H9 (cell line): ENCODE data around the gene ARHGAP30. TPM values are rescaled to one million over a fixed set of nuclear protein-coding genes. Genes with fewer than 3 reads are reported as not detected.

Experiments
- DNase-seq: peaks from one replicate; pipeline ENCODE4 v3.0.0-alpha.2; 2017
- H2AFZ ChIP-seq: one replicate; pipeline ENCODE4 v1.6.1; 2013; ENCODE audit warnings: mild to moderate bottlenecking, low read length, control low read depth, moderate library complexity
- H2AK5ac ChIP-seq: 2 replicates; pipeline ENCODE4 v1.6.1; 2013; ENCODE audit warnings: low read length, control low read depth, mixed read lengths; ENCODE audit not compliant: insufficient read length
- H2BK120ac ChIP-seq: one replicate; pipeline ENCODE4 v1.6.1; 2013; ENCODE audit warnings: low read depth, mild to moderate bottlenecking, low read length, control low read depth, inconsistent platforms; ENCODE audit not compliant: poor library complexity, severe bottlenecking
- H2BK12ac ChIP-seq: 2 replicates; pipeline ENCODE4 v1.6.1; 2013; ENCODE audit warnings: low read length, control low read depth, mixed read lengths, low read depth; ENCODE audit not compliant: insufficient read length
- H2BK15ac ChIP-seq: 2 replicates; pipeline ENCODE4 v1.6.1; 2013; ENCODE audit warnings: low read depth, low read length, control low read depth
- H2BK20ac ChIP-seq: one replicate; pipeline ENCODE4 v1.6.1; 2013; ENCODE audit warnings: low read depth, mild to moderate bottlenecking, low read length, control low read depth, inconsistent platforms; ENCODE audit not compliant: poor library complexity, severe bottlenecking
- H2BK5ac ChIP-seq: 2 replicates; pipeline ENCODE4 v1.6.1; 2013; ENCODE audit warnings: low read length, control low read depth, mixed read lengths; ENCODE audit not compliant: insufficient read length
- H3K14ac ChIP-seq: 2 replicates; pipeline ENCODE4 v1.6.1; 2013; ENCODE audit warnings: low read length, control low read depth; ENCODE audit not compliant: insufficient read depth
- H3K18ac ChIP-seq: 2 replicates; pipeline ENCODE4 v1.6.1; 2013; ENCODE audit warnings: low read depth, mild to moderate bottlenecking, mixed read lengths, low read length, control low read depth; ENCODE audit not compliant: insufficient read length
- H3K23ac ChIP-seq: 2 replicates; pipeline ENCODE4 v1.6.1; 2013; ENCODE audit warnings: low read length, control low read depth, mixed read lengths, low read depth; ENCODE audit not compliant: insufficient read length
- H3K23me2 ChIP-seq: 2 replicates; pipeline ENCODE4 v1.6.1; 2013; ENCODE audit warnings: low read depth, mild to moderate bottlenecking, mixed read lengths, low read length, control low read depth; ENCODE audit not compliant: insufficient read length, poor library complexity, severe bottlenecking
- H3K27ac ChIP-seq: 2 replicates; pipeline ENCODE4 v1.5.1; 2013; ENCODE audit warnings: low read length, control low read depth, mixed read lengths, low read depth; ENCODE audit not compliant: insufficient read length
- H3K27me3 ChIP-seq: 2 replicates; pipeline ENCODE4 v1.6.1; 2013; ENCODE audit warnings: low read length, control low read depth, inconsistent platforms; ENCODE audit not compliant: insufficient read depth
- H3K4ac ChIP-seq: 2 replicates; pipeline ENCODE4 v1.6.1; 2013; ENCODE audit warnings: low read depth, mild to moderate bottlenecking, control low read depth, inconsistent platforms, low read length, moderate library complexity
- H3K4me1 ChIP-seq: 2 replicates; pipeline ENCODE4 v1.6.1; 2013; ENCODE audit warnings: low read length, control low read depth, inconsistent platforms; ENCODE audit not compliant: insufficient read depth
- H3K4me2 ChIP-seq: 2 replicates; pipeline ENCODE4 v1.6.1; 2013; ENCODE audit warnings: low read length, control low read depth, mixed read lengths; ENCODE audit not compliant: insufficient read length, insufficient read depth
- H3K56ac ChIP-seq: 2 replicates; pipeline ENCODE4 v1.6.1; 2013; ENCODE audit warnings: low read depth, mild to moderate bottlenecking, mixed read lengths, low read length, control low read depth; ENCODE audit not compliant: insufficient read length
- H3K79me1 ChIP-seq: 2 replicates; pipeline ENCODE4 v1.6.1; 2013; ENCODE audit warnings: low read depth, mild to moderate bottlenecking, moderate library complexity, low read length, control low read depth, inconsistent platforms; ENCODE audit not compliant: insufficient read depth, poor library complexity, severe bottlenecking
- H3K79me2 ChIP-seq: 2 replicates; pipeline ENCODE4 v1.6.1; 2013; ENCODE audit warnings: low read length, control low read depth, inconsistent platforms; ENCODE audit not compliant: insufficient read depth
- H3K9ac ChIP-seq: 2 replicates; pipeline ENCODE4 v1.6.1; 2013; ENCODE audit warnings: low read length, control low read depth, mixed read lengths; ENCODE audit not compliant: insufficient read length; ENCODE audit errors: extremely low read depth
- H3K9me3 ChIP-seq: one replicate; pipeline ENCODE4 v1.6.1; 2013; ENCODE audit warnings: low read depth, low read length, inconsistent platforms; ENCODE audit not compliant: control insufficient read depth
- H3T11ph ChIP-seq: one replicate; pipeline ENCODE4 v1.6.1; 2013; ENCODE audit warnings: mild to moderate bottlenecking, low read length, control low read depth, inconsistent platforms
- H4K20me1 ChIP-seq: one replicate; pipeline ENCODE4 v1.6.1; 2013; ENCODE audit not compliant: control insufficient read depth, insufficient read length, insufficient read depth
- H4K5ac ChIP-seq: 2 replicates; pipeline ENCODE4 v1.6.1; 2013; ENCODE audit warnings: low read depth, mild to moderate bottlenecking, mixed read lengths, low read length, control low read depth; ENCODE audit not compliant: insufficient read length
- H4K8ac ChIP-seq: replicated peaks from 2 replicates; pipeline ENCODE4 v1.6.1; 2013; ENCODE audit warnings: low read length, control low read depth, mixed read lengths, low read depth; ENCODE audit not compliant: insufficient read length
- H4K91ac ChIP-seq: 2 replicates; pipeline ENCODE4 v1.6.1; 2013; ENCODE audit warnings: low read depth, mild to moderate bottlenecking, moderate library complexity, mixed read lengths, low read length, control low read depth; ENCODE audit not compliant: insufficient read length
- H3K27ac Mint-ChIP-seq, 3 experiments: 2 replicates in 2 of 3; 3 replicates in 1 of 3; pipeline ENCODE4 v1.8.0; 2020 to 2021; ENCODE audit warnings: mixed read lengths in 3 of 3, mild to moderate bottlenecking in 1 of 3, moderate library complexity in 1 of 3
- H3K27me3 Mint-ChIP-seq: 2 replicates; pipeline ENCODE4 v1.8.0; 2021; ENCODE audit warnings: low read depth, mild to moderate bottlenecking, moderate library complexity, mixed read lengths
- H3K36me3 Mint-ChIP-seq, 3 experiments: 2 replicates in 2 of 3; 3 replicates in 1 of 3; pipeline ENCODE4 v1.8.0; 2020 to 2021; ENCODE audit warnings: low read depth in 3 of 3, mixed read lengths in 3 of 3; ENCODE audit not compliant: insufficient read depth in 1 of 3
- H3K4me1 Mint-ChIP-seq, 2 experiments: 2 replicates each; pipeline ENCODE4 v1.8.0; 2020; ENCODE audit warnings: mixed read lengths in 2 of 2
- H3K4me3 Mint-ChIP-seq, 2 experiments: 2 replicates in 1 of 2; 3 replicates in 1 of 2; pipeline ENCODE4 v1.8.0; 2020 to 2021; ENCODE audit warnings: mild to moderate bottlenecking in 2 of 2, mixed read lengths in 2 of 2, moderate library complexity in 1 of 2
- H3K9me3 Mint-ChIP-seq, 2 experiments: 2 replicates in 1 of 2; 3 replicates in 1 of 2; pipeline ENCODE4 v1.8.0; 2020; ENCODE audit warnings: mild to moderate bottlenecking in 2 of 2, mixed read lengths in 2 of 2, moderate library complexity in 1 of 2
- WGBS: extraction: QIAGEN DNeasy Blood & Tissue Kit; methylation state at CpG from one replicate; pipeline ENCODE4 v1.1.7; 2013; ENCODE audit warnings: missing lambda C conversion rate, low lambda C conversion rate, mixed read lengths; ENCODE audit not compliant: insufficient read length; ENCODE audit errors: extremely low coverage; 5-methylcytosine and 5-hydroxymethylcytosine counted together
- total RNA-seq: library from RNA; stranded (reverse); gene quantifications from 2 replicates; pipeline ENCODE4 v1.2.1, GENCODE V29; 2021
- TF ChIP-seq, protein P1 (sequence below): fragments of 200-600 bp; sonication (generic); conservative IDR thresholded peaks from 3 replicates; pipeline ENCODE4 v1.8.0; 2021; ENCODE audit warnings: antibody characterized with exemption, mild to moderate bottlenecking

ARHGAP30 gene
- total RNA-seq, 1 experiment from 2014 or later, result 0.13 TPM

DNA sequence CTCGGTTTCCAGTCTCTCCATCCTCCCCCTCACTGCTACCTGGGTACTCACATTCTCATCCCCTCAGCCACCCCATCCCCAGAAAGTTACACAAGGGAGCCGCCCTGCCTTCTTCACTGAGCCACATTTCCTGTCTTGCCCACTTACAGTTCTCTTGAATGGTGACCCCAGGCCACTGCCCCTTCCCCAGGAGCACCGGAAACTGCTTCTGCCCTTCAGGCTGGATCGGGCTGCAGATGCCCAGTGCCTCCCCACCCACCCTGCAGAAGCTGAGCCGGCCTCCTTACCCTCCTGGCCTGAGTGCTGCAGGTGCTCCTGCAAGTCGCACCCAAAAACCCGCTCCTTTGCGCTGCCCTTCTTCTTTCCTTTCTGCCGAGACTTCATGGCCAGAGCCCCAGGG, 450 bp downstream of the ARHGAP30 start:
- no peak overlapping the region for H4K91ac ChIP-seq
- H3K9me3 ChIP-seq, result no peaks in the 10 kb centered on the region
- no peak overlapping the region for H3K56ac ChIP-seq
- no peaks in the 10 kb centered on the region for H3K27me3 ChIP-seq
- H2BK120ac ChIP-seq, result no peak overlapping the region
- Mint-ChIP-seq H3K4me1 (peaks cover 6 to 13% of the 10 kb centered on the region in 2 experiments), H3K9me3 (no peaks in the 10 kb centered on the region; a peak in 1 of 5 replicates), H3K27me3 (peaks cover 15% of the 10 kb centered on the region), H3K4me3 (peak overlapping the region in 1 of 2 experiments; percentile 42; a peak in 2 of 5 replicates), H3K27ac (peak overlapping the region in 1 of 3 experiments; percentile 72; a peak in 1 of 7 replicates), H3K36me3 (no peaks in the 10 kb centered on the region)
- no peak overlapping the region for H2AFZ ChIP-seq
- no peak overlapping the region for H2BK15ac ChIP-seq
- H3K23ac ChIP-seq, result no peak overlapping the region
- H4K8ac ChIP-seq, result no peak overlapping the region
- H4K20me1 ChIP-seq, result no peaks in the 10 kb centered on the region
- no peak overlapping the region for H3K9ac ChIP-seq
- no peak overlapping the region for H2BK12ac ChIP-seq
- no peak overlapping the region for H3K4ac ChIP-seq
- no peak overlapping the region for H3K27ac ChIP-seq
- H2AK5ac ChIP-seq, result no peak overlapping the region
- DNase-seq, result no peak
- no peaks in the 10 kb centered on the region for H3K79me1 ChIP-seq
- no peak overlapping the region for H3K4me2 ChIP-seq
- H4K5ac ChIP-seq, result no peak overlapping the region
- H2BK20ac ChIP-seq, result no peak overlapping the region
- no peaks in the 10 kb centered on the region for H3K23me2 ChIP-seq
- H3T11ph ChIP-seq, result no peak overlapping the region
- TF ChIP-seq, protein P1, sequence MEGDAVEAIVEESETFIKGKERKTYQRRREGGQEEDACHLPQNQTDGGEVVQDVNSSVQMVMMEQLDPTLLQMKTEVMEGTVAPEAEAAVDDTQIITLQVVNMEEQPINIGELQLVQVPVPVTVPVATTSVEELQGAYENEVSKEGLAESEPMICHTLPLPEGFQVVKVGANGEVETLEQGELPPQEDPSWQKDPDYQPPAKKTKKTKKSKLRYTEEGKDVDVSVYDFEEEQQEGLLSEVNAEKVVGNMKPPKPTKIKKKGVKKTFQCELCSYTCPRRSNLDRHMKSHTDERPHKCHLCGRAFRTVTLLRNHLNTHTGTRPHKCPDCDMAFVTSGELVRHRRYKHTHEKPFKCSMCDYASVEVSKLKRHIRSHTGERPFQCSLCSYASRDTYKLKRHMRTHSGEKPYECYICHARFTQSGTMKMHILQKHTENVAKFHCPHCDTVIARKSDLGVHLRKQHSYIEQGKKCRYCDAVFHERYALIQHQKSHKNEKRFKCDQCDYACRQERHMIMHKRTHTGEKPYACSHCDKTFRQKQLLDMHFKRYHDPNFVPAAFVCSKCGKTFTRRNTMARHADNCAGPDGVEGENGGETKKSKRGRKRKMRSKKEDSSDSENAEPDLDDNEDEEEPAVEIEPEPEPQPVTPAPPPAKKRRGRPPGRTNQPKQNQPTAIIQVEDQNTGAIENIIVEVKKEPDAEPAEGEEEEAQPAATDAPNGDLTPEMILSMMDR, result no peak
- H2BK5ac ChIP-seq, result no peak overlapping the region
- H3K14ac ChIP-seq, result no peak overlapping the region
- H3K4me1 ChIP-seq, result no peaks in the 10 kb centered on the region
- no peak overlapping the region for H3K18ac ChIP-seq
- WGBS, result no CpG with 5 or more reads among the region's 9 CpGs
- no peaks in the 10 kb centered on the region for H3K79me2 ChIP-seq
